ENCODE data around the gene BHMT.
"Not testable (repeated sequence)": the region's sequence is repeated elsewhere in the genome, so short reads cannot be mapped to it uniquely, and the experiment has no call there.

Gene BHMT

DNA sequence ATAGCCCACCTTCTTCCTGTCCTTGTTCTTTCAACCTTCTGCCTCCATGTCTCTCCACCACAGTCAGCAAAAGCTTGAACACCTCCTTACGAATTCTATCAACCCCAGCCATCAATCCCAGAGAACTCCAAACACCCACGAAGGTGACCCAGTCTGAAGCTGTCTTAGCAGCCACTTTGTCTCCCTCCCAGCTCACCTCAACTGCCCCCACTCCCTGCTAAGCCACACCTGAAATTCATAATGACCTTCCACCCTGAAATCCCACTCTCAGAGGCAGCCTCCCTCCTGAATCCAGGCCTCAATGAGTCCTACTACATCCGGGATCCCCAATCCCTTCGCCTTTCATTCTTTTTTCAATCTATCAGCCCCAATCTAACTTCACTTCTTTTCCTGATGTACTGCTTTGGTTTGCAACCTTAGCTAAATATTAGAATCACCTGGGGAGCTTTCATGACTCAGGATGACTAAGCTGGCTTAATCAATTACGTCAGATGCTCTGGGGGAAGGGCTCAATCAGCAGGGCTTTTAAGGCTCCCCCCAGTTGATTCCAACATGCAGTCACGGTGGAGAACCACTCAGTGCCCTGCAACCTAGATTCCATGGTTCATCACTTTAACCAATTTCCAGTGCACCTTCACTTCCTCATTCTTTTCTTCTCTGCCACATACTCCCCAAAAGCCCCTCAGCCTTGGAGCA is 32.2 kb downstream of the BHMT start:
- TF ChIP-seq, protein P1, sequence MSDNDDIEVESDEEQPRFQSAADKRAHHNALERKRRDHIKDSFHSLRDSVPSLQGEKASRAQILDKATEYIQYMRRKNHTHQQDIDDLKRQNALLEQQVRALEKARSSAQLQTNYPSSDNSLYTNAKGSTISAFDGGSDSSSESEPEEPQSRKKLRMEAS (IDR thresholded peaks at IDR 0.05; ENCODE audit: low read depth, low read length), result no peak
- TF ChIP-seq POLR2A (IDR thresholded peaks at IDR 0.05; ENCODE audit: extremely low read depth, insufficient read length) (no peak), MYC (IDR thresholded peaks at IDR 0.05; ENCODE audit: low read depth, low read length) (no peak)
- TF ChIP-seq, protein P2, sequence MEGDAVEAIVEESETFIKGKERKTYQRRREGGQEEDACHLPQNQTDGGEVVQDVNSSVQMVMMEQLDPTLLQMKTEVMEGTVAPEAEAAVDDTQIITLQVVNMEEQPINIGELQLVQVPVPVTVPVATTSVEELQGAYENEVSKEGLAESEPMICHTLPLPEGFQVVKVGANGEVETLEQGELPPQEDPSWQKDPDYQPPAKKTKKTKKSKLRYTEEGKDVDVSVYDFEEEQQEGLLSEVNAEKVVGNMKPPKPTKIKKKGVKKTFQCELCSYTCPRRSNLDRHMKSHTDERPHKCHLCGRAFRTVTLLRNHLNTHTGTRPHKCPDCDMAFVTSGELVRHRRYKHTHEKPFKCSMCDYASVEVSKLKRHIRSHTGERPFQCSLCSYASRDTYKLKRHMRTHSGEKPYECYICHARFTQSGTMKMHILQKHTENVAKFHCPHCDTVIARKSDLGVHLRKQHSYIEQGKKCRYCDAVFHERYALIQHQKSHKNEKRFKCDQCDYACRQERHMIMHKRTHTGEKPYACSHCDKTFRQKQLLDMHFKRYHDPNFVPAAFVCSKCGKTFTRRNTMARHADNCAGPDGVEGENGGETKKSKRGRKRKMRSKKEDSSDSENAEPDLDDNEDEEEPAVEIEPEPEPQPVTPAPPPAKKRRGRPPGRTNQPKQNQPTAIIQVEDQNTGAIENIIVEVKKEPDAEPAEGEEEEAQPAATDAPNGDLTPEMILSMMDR (IDR thresholded peaks at IDR 0.05; ENCODE audit: low read depth, low read length), result no peak
- no peak for DNase-seq (ENCODE audit: low read depth)
- no peak overlapping the region for H3K4me3 ChIP-seq (ENCODE audit: low read depth, low read length)

DNA sequence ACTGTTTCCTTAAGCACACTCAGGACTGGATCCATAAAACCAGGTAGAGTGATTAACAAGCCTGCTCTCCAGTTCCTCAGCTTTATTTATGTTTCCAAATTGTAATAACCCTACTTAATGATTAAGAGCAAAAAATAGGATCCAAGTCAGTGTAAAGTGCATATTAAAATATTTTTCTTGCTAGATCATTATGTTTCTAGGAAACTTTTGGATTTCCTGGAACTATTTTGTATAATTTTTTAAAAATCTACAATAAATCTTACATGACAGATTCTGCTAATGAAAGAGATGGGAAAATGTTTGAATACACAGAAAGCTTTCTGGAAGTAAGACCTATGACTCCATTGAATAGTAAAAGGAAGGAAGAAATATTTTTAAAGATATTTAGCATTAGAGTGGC is 35.5 kb downstream of the BHMT start:
- H3K4me3 ChIP-seq (ENCODE audit: low read depth, low read length), result no peak overlapping the region
- DNase-seq (ENCODE audit: low read depth), result no peak
- TF ChIP-seq, protein P1 (IDR thresholded peaks at IDR 0.05; ENCODE audit: low read depth, low read length), result no peak
- TF ChIP-seq, protein P2 (IDR thresholded peaks at IDR 0.05; ENCODE audit: low read depth, low read length), result no peak
- no peak for TF ChIP-seq MYC (IDR thresholded peaks at IDR 0.05; ENCODE audit: low read depth, low read length)
- TF ChIP-seq POLR2A (IDR thresholded peaks at IDR 0.05; ENCODE audit: extremely low read depth, insufficient read length), result no peak

DNA sequence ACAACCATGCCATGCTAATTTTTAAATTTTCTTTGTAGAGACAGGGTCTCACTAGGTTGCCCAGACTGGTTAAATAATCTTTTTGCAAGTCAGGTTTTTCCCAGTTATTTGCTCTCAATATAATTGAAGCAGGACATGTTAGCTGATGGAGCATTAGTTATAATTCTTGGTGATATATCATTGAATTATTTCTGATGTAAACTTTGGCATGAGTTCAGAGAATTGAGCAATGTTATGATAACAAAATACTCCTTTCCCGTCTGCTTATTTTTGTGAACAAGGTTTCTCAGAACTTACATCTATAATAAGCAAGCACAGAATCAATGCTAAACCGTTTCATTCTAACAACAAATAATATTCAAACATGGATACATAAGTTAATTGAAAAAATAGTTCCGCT is 37.8 kb downstream of the BHMT start:
- no peak for DNase-seq (ENCODE audit: low read depth)
- TF ChIP-seq POLR2A (IDR thresholded peaks at IDR 0.05; ENCODE audit: extremely low read depth, insufficient read length) (no peak), MYC (IDR thresholded peaks at IDR 0.05; ENCODE audit: low read depth, low read length) (no peak)
- TF ChIP-seq, protein P2 (IDR thresholded peaks at IDR 0.05; ENCODE audit: low read depth, low read length), result no peak
- TF ChIP-seq, protein P1 (IDR thresholded peaks at IDR 0.05; ENCODE audit: low read depth, low read length), result no peak
- H3K4me3 ChIP-seq (ENCODE audit: low read depth, low read length), result no peak overlapping the region

DNA sequence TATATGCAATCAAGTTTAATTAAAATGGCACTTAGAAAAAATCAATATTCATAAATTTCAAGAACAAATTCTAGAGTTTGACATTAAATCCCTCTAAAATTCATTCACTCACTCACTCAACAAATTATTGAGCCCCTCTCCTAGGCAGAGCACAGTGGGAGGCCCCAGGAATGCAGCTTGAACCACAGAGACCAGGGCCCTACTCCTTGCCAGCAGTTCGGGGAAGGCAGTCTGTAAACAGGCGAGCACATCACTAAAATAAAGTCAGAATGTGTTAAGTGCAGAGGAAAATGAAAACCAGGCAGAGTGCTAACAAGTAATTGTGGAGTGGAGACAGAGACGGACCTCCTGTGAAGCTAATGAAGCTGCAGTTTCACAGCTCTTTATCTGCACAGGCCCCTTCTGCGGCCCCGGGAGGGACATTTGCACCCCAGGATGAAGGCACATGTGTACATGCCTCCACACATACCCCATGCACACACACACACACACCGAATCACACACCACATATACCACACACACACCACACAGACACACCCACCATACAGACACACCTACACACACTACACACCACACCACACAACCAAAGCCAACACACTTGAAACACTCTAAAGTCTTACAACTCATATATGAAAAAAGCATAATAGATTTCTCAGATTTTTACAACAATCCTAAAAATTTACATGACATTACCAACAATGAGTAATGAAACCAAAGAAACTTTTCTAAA is 40.5 kb downstream of the BHMT start:
- TF ChIP-seq, protein P2 (IDR thresholded peaks at IDR 0.05; ENCODE audit: low read depth, low read length), result no peak
- no peak for DNase-seq (ENCODE audit: low read depth)
- H3K4me3 ChIP-seq (ENCODE audit: low read depth, low read length), result no peak overlapping the region

DNA sequence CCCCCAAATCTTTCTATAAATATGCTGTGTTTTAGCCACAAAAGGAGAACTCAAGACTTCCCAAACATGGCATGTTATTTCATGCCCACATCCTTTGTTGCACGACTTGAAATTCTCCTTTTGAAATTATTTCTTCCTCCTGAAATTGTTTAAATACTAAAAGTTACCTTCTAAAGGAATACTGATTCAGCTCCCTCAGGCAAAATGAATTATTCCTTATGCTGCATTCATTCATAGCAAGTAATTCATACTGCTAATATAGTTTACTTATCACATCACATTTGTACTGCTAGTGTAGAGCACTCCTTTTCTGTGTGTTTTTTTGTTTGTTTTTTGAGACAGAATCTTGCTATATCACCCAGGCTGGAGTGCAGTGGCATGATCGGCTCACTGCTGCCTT is 45.7 kb downstream of the BHMT start:
- TF ChIP-seq, protein P2 (IDR thresholded peaks at IDR 0.05; ENCODE audit: low read depth, low read length), result no peak
- no peak for TF ChIP-seq POLR2A (IDR thresholded peaks at IDR 0.05; ENCODE audit: extremely low read depth, insufficient read length)
- TF ChIP-seq, protein P1 (IDR thresholded peaks at IDR 0.05; ENCODE audit: low read depth, low read length), result no peak
- no peak for TF ChIP-seq MYC (IDR thresholded peaks at IDR 0.05; ENCODE audit: low read depth, low read length)
- no peak overlapping the region for H3K4me3 ChIP-seq (ENCODE audit: low read depth, low read length)
- no peak for DNase-seq (ENCODE audit: low read depth)

DNA sequence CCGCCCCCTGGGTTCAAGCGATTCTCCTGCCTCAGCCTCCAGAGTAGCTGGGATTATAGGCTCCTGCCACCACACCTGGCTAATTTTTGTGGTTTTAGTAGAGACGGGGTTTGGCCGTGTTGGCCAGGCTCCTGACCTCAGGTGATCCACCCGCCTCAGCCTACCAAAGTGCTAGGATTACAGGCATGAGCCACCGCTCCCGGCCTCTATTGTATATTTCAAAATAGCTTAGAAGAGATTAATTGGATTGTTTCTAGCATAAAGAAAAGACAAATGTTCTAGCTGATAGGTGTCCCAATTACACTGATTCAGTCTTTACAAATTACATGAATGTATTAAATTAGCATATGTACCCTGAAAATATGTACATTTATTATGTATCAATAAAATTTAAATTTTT is 50.0 kb downstream of the BHMT start:
- not testable (repeated sequence) for H3K4me3 ChIP-seq (ENCODE audit: low read depth, low read length); DNase-seq (ENCODE audit: low read depth)
